ENCODE data around the gene GID8. TPM values are rescaled to one million over a fixed set of nuclear protein-coding genes. Genes with fewer than 3 reads are reported as not detected.

Gene GID8
- total RNA-seq, 1 donor from 2014 or later, result 31.5 TPM

DNA sequence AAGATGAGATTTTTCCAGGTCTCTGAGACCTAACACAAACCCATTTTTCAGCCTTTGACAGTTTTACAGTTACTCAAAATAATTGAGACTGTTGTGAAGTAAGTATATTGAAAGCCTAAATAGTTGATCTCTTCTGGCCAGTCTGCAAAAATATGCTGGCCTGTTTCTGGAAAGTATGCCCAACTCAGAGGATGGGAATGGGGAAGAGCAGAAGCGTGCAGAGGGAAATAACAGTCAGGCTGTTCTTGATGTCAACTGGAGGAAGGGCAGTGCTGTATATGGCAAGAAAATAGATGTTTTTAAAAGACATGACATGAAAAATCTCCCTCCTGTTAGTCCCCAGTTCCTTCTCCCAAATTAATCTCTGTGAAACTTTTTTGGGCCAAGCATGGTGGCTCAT is 3.8 kb downstream of the GID8 start:
- DNase-seq (ENCODE audit: low spot score), result no peak

DNA sequence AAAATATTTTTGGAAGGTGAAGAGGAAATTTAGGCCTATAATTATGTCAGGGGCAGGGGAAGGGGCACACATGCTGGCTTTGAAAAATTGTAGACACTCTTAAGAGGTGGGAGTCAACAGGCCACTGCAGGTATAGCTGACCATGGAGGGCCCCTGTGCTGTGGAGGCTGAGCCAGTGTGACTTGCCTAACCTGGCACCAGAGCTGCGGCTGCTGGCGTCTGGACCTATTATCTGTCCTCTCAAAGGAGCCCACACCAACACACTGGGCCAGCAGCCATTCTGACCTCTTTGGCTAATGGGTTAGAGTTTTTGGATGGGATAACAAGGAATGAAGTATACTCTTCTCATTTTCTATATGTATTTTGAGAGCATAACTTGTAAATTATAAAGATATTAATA is 4.5 kb downstream of the GID8 start:
- no peak for DNase-seq (ENCODE audit: low spot score)

DNA sequence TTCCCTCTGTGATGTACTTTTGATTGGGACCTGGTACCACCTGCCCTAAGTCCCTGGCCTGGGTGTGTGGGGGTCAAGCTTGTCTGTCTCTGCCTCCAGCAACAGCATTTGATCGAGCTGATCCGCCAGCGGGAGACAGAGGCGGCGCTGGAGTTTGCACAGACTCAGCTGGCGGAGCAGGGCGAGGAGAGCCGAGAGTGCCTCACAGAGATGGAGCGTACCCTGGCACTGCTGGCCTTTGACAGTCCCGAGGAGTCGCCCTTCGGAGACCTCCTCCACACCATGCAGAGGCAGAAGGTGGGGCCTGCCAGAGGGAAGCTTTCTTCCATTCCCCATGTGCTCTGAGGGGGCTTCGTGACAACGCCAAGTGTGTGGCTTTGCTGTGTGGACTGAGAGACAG is 5.4 kb downstream of the GID8 start:
- DNase-seq (ENCODE audit: low spot score), result no peak

DNA sequence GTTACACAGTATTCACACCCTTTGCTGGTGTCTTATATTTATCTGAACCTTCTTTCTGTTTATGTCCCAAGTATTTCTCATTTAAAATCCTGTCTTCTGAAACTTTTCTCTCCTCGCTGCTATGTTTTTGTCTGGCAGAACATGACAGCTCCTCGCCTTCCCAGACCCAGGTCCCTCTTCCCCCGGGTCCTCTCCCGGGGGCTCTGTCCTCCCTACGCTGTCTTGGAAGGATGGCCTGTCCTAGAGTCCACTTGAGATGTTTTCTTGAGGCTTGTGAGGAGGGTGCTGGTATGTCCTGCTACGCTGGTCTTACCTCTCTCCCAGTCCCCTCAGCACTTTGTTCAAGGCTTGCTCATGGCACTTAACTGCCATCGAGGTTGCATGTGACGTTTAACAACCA is 6.2 kb downstream of the GID8 start:
- DNase-seq (ENCODE audit: low spot score), result no peak

DNA sequence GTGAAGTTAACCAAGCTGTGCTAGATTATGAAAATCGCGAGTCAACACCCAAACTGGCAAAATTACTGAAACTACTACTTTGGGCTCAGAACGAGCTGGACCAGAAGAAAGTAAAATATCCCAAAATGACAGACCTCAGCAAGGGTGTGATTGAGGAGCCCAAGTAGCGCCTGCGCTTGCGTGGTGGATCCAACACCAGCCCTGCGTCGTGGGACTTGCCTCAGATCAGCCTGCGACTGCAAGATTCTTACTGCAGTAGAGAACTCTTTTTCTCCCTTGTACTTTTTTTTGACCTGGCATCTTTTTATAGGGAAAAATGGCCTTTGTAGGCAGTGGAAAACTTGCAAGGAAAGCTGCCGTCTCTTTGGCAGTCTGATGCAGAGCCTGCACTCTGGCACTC is 6.8 kb downstream of the GID8 start:
- DNase-seq (ENCODE audit: low spot score), result no peak

DNA sequence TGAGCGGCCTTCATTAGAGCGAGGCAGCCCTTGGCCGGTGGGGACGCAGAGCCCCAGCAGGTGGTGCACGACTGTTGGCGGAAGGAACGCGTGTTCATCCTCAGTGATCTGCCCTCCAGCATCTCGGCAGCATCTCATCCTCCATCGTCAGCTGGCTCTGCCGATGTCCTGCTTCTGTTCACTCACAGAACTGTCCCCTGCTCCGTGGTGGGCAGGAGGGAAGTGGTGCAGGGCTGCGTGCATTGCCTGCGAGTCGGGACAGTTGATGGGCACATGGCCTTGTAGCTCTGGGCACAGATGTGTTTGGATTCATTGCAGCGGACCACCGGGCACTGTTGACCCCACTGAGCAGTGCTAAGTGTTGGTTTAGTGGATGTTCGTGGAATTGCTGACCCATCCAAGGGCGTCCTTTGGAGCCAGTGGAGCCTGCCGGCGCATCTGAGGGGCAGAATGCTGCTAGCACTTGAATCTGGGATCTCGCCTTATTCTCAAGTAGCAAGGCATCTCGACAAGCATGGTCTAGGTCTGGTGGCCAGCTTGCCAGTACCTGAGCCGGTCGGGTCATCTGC is 7.9 kb downstream of the GID8 start:
- DNase-seq (ENCODE audit: low spot score), result no peak

DNA sequence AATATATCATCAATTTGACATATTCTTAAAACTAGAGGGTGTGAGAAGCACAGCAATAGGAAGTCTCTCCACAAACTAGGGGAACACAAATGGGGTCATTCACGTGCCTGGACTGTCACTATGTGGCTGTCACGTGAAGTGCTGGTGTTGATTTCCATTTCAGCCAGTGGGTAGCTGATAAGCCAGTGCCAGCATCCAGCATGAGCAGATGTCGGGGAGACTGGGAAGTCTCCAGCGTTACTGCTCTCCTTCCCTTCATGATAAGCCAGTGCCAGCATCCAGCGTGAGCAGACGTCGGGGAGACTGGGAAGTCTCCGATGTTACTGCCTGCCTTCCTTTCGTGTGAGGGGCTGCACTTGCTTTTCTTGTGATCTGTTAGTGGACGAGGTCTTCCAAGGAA is 9.0 kb downstream of the GID8 start:
- no peak for DNase-seq (ENCODE audit: low spot score)

DNA sequence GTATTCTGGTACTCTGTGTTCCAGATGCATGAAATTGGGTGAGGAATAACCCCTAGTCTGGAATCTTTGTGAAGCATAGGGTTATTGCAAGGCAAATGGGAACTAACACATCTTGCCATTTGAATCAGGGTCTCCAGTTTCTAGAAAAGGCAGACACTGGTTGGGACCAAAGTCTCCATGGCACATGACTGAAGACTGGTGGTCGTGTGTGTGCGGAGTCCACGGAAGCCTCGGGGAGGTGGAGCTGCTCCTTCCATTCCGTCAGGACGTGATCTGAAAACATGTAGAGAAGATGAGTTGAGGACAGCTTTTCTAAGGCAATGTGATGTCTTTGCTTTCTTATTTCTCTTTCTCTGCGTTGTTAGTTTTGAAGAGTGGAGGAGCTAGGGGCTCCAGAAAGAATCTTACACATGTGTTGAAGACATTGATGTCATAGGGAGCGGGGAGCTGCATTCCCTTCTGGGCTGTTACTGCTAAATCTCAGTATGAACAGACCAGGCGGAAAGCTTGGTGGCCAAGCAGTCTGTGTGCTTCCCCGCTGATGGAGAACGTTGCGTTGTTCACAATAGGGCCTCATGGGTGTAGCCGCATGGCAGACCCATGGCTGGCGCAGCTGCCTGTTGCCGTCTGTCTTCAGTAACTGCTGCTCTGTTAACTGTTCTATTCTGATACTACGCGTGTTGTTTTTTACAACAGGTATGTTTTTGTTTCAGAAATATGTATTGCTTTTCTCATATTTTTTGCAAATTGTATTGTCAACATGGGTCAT is 9.8 kb downstream of the GID8 start:
- no peak for DNase-seq (ENCODE audit: low spot score)

DNA sequence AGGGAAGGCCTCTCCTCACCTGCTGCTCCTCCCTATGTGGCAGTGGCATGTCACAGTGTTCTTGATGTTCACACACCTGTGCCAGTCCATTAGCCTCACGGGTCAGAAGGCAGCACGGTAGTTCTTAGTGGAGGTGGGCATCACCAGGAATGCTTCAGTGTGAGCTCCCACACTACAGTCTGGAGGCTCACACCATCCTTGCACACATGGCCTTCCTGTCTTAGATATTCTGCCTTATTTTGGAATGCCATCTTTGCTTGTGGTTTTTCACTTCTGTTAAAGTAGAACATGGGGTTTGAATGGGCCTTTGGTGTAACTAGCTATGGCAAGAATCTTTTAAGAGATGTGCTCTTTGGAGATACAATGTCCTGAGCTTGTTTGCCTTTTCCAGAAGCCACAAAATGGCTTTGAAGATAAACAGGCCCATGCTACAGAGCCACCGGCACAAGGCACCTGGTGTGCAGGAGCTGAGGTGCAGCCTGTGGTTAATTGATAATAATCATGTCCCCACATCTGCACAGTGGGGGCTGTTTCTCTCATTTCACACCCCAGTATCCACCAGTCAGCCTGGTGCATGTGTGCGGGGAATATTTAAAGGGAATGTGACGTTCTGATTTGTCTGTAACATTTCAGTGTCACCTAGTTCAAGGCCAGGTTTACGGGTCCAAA is 11.3 kb downstream of the GID8 start:
- DNase-seq (ENCODE audit: low spot score), result no peak

DNA sequence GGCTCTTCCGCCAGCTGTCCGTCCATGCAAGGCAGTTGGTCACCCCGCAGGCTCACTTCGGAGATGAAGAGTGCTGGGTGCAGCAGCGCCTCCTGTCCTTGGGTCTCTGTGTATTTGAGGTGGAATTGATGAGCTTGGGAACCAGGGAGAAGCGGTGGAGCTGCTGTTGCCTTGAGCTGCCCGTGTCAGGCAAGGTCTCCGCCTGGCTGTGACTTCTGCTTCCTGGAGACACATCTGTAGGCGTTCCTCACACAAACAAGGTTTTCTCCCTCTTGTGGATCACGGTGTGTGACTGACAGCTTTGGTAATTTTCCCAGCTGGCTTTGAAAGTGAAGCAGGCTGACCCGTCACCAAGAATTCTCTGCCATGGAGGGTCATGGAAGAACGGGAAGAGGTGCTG is 12.0 kb downstream of the GID8 start:
- DNase-seq (ENCODE audit: low spot score), result no peak

DNA sequence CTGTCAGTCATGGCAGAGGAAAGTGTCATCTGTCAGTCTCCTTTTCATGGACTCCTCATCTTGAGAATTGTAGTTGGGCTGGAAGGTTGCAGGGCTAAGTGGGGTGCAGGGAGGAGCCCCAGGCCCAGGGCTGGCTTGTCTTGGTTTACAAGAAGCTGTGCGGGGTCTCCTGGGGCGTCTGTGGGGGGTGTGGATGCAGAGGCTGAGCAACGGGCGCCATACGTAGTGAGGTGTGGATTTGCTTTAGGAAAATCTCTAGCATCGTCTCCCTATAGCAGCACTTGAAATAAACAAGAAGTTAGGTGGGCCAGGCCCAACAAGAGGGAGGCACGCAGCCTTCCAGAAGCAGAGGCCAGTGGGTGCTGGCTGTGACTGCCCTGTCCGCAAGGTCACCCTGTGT is 12.8 kb downstream of the GID8 start:
- no peak for DNase-seq (ENCODE audit: low spot score)

DNA sequence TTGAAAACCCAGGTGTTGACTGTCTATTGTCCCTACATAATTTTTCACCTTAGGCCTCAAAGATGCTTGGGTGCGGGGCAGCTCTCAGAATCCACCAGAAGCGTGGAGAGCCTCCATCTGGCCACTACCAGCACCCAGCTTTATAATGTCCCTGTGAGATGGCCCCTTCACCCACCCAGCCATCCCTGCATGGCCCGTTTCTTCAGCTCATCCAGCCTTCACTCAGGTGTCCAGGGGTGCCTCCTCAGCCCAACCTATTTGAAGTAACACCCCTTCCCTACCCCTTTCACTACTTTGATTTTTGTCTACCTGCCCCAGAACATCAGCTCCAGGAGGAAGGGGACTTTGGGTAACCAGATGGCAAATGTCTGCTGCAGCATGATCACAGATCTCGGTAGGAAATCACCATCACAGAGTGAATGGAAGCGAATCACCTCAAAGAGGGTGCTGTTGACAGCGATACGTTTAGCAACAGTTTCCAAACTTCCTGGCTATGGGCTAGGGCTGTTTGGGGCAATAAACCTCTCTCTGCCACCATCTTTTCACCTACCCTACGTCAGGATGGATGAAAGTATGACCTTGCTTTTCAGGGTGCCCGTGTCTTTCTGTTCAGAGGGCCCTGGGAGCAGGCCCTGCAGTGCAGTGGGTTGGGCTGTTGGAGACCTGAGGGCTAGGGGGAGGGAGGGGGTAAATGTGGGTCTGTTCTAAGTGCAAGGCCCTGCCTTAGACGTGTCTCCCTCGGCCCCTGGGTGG is 13.4 kb downstream of the GID8 start:
- DNase-seq (ENCODE audit: low spot score), result no peak

DNA sequence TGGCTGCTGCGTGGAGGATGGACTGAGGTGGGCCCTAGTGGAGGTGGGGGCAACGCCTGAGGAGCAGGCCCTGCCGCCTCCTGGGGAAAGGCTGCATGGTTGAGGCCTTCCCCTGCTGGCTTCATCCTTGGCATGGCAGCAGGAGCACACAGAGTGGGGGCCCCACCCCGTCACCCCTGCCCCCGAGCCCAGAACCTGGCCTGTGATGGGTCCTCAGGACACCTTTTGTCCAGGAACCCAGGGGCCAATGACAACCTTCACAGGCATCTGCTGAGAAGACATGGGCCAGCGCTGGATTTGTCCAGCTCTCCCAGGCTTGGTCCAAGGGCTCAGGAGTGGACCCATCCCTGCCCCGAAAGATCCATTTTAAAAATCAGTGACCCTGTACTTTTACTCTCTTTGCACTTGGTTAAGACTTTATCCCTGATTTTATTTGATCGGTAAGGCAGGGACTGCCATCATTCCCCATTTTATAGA is 14.0 kb downstream of the GID8 start:
- DNase-seq (ENCODE audit: low spot score), result no peak

DNA sequence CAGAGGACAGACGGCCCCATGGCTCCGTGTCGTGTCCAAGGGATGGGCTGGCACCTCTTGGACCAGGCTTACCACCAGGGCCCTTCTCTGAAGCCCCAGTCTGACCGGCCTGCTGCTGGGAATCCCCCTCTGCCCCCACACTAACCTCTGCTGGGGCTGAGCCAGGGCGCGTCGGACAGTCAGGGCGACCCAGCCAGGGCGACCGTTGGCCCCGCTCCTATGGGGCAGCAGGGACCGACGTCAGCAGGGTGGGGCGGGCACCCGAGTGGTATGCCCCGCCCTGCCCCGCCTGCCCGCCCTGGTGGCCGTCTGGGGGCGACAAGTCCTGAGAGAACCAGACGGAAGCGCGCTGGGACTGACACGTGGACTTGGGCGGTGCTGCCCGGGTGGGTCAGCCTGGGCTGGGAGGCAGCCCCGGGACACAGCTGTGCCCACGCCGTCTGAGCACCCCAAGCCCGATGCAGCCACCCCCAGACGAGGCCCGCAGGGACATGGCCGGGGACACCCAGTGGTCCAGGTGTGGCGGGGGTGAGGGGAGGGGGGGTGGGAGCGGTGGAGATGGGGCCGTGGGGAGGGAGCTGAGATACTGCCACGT is 14.5 kb downstream of the GID8 start, which contains the start of gene SLC17A9:
Gene SLC17A9, plus strand, starts transcription at position 337 of the 595 bp plus-strand sequence. Its CDS starts 122 bp downstream, at position 459.
- peak; percentile 67 for DNase-seq (ENCODE audit: low spot score)

DNA sequence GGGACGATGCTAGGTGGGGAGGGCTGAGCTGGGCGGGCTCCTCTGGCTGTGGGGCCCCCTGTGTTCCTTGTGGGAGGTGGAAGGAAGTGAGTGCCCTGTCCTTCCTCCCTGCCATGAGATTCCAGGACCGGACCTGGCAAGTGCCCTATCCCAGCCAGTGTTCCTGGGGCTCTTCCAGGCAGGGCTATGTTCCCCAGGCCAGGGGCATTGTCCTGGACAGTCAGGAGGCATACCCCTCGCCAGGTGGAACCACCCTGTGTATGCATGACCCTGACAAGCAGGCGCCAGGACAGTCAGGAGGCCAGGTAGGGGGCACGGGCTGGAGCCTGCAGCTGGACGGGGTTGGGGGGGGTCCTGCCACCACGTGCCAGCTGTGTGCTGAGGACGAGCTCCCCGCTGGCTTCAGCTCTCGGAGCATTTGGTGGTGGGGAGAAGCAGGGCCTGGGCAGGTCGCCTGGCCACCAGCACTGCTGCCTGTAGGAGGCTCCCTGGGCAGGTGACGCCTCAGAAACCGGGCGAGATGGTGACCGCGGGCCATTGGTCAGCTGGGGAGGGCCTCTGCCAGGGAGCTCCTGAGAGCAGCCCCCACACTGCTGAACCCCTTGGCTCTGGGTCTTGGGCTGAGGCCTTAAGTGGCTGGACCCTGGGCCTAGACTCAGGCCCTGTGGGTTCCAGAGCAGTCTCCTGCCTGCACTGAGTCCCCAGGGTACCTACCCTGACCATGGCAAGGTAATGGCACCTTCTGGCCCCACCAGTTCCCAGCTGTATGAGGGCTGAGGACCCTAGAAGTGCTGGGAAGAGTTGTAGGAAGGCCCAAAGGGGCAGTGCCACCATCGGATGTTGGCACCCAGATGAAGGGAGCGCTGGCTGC is 15.3 kb downstream of the GID8 start:
- peak; percentile 52 for DNase-seq (ENCODE audit: low spot score)

DNA sequence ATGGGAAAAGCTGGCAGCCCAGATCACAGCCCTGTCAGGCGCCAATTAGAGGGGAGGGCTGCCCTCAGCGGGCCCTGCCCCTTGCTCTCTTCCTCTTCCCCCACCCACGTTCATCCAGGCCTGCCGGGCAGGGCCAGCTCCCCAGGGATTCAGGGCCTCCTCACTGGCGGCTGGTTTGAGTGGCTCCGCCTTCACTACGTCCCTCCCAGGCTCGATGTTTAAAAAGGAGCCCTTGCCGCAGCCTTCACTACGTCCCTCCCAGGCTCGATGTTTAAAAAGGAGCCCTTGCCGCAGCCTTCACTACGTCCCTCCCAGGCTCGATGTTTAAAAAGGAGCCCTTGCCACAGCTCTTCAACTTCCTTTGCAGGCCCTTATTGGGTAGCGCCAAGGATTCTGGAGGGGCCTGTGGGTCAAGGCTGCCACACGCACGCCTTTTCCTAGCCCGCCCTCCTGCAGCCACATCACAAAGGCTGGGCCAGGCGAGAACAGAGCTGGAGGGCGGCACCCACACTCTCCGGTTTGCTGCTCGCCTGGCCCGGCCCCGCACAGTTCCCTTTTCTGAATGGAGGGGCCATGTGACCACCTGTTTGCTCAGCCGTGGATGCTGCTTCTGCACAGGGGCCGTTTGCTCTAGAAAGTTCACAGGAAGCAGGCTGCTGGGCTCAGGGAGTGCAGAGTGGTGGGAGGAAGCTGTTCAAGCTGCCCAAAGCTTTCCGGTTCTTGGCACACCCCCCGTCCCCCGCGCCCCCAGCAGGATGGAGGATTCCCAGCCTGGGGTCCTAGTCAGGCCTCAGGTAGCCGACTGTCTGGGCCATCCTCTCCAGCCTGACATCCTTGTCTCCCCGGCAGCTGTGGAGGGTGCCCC is 16.1 kb downstream of the GID8 start:
- peak; percentile 90 for DNase-seq (ENCODE audit: low spot score)

DNA sequence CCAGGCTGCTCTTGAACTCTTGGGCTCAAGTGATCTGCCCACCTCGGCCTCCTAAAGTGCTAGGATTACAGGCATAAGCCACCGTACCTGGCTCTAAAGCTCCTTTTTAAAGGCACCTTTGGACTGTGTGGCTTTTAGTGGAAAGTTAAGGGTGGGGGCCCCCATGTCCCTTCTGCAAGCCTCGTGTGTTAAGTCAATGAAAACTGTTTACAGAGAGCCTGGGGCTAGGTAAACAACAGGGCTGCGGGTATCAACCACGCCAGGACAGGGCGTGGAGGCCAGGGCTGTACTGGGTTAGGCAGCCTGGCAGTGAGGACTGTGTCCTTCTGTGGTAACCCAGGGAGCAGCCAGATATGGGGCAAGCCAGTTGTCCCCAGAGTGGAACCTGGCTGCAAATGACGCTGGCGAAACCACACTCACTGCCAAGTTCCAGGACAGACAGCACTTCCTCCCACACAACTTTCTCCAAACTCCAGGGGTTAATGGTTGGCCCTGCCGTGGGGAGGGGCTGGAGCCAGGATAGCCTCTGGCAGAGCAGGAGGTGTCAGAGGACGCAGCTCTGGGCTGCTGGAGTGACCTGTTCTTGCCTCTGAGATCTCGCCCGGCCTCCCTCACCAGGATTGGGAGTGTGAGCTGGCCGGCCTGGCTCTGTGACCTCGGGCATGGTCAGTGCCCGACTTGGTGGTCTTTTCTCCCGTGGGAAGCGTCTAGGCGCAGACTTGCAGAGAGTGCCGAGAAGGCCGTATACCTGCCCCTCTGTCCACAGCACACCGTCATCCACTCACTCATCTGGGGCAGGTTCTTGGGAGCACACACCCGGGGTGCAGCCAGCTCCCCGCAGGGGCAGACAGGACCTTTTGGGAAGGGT is 17.8 kb downstream of the GID8 start:
- no peak for DNase-seq (ENCODE audit: low spot score)

DNA sequence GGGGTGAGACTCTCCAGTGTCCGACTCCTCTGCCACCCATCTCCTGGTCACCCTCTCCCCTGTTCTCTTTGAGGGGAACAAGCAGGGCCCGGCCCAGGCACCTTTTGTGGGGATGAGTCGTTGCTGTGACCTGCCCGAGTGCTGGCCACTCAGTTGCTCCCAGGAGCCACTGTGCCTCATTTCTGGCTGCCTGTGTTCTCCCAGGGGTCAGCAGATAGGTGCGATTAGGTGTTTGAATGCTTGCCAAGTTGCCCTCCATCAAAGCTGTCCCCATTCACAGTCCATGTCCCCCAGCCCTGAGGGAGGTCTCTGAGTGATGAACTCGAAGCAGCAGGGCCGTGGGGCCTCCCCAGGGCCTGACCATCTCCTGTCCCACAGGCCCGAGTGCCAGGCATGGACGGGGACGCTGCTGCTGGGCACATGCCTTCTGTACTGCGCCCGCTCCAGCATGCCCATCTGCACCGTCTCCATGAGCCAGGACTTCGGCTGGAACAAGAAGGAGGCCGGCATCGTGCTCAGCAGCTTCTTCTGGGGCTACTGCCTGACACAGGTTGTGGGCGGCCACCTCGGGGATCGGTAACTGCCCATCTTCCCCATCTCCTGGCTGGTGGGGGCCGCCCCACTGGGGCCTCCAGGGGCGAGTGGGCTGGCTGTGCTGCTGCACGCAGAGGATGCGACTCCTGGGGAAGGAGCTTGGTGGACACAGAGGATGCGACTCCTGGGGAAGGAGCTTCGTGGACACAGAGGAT is 18.6 kb downstream of the GID8 start:
- no peak for DNase-seq (ENCODE audit: low spot score)
